Dermis microvascular lymphatic vessel endothelial cell (primary cell): ENCODE data around the gene SCRN3. TPM values are rescaled to one million over a fixed set of nuclear protein-coding genes. Genes with fewer than 3 reads are reported as not detected.
"Not testable (repeated sequence)": the region's sequence is repeated elsewhere in the genome, so short reads cannot be mapped to it uniquely, and the experiment has no call there.

Experiments used
- DNase-seq, 2 donors: peaks; one replicate each; pipeline versions ENCODE4 v3.0.0 to v3.0.0-alpha.2; 2010; ENCODE audit warnings: low read depth in 2 of 2
- total RNA-seq: library from RNA; depleted of rRNA; stranded (reverse); fragments of >200 nt; gene quantifications from 2 replicates; pipeline ENCODE4 v1.2.1, GENCODE V29; 2014

Gene SCRN3
- total RNA-seq, 1 donor from 2014 or later: 13.2 TPM

DNA sequence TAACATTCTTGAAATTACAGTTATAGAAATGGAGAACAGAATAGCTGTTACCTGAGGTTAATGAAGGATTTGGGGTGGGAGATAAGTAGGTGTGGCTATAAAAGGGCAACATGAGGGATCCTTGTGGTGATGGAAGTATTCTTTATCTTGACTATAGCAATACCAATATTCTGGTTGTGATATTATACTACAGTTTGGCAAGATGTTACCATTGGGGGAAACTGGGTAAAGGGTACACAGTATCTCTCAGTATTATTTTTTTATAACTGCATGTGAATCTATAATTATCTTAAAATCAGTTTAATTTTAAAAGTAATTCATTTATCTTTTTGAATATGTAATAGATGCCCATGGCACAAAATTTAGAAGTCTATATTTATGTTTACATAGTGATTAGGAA lies 8.1 kb downstream of the SCRN3 start:
- DNase-seq: no peak

DNA sequence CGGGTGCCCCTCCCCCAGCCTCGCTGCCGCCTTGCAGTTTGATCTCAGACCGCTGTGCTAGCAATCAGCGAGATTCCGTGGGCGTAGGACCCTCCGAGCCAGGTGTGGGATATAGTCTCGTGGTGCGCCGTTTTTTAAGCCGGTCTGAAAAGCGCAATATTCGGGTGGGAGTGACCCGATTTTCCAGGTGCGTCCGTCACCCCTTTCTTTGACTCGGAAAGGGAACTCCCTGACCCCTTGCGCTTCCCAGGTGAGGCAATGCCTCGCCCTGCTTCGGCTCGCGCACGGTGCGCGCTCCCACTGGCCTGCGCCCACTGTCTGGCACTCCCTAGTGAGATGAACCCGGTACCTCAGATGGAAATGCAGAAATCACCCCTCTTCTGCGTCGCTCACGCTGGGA lies 14.5 kb downstream of the SCRN3 start:
- not testable (repeated sequence) for DNase-seq

DNA sequence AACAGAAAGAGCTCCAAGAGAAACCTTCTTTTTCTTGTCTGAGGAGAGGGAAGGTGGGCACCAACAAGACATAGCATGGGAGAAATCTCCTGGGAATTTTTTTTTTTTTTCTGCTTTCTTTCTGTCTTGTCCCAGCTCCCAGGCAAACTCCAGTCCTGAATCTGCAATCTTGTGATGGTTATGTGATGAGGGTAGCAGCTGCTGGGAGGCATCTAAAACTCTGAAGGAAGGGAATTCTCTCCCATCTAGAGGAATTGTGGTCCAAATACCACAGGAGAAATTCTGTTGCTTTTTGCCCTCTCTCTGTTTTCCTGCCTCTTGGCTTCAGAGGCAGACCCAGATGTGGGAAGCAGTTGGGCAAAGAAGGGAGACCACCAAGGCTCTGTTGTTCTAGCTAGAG lies 16.7 kb downstream of the SCRN3 start:
- no peak for DNase-seq

DNA sequence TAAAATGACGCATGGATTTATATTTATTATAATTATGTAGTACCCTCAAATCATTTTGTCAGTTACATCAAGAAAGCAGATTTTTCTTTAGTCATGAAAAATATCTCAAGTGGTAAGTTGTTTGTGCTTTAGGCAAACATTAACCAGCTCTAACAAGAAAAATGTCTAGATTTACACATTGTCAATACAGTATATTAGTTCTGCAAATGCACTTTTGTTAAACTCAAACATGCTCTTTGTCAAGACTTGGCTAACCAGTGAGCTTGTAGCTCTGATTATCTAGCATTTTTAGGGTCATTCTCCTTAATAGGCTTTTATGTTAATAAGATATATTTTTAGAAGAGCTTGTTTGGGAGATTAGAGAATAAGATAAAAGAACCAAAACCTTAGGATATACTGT lies 32.7 kb downstream of the SCRN3 start:
- DNase-seq: no peak

DNA sequence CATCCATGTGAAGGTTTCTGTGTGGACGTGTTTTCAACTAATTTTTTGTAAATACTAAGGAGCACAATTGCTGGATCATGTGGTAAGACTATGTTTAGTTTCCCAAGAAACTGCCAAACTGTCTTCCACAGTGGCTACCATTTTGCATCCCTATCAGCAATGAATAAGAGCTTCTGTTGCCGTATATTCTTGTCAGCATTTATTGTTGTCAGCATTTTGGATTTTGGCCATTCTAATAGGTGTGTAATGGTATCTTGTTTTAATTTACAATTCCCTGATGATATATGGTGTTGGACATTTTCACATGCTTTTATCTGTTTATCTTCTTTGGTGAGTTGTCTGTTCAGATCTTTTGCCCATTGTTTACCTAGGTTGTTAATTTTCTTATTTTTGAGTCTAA lies 34.5 kb downstream of the SCRN3 start:
- no peak for DNase-seq

DNA sequence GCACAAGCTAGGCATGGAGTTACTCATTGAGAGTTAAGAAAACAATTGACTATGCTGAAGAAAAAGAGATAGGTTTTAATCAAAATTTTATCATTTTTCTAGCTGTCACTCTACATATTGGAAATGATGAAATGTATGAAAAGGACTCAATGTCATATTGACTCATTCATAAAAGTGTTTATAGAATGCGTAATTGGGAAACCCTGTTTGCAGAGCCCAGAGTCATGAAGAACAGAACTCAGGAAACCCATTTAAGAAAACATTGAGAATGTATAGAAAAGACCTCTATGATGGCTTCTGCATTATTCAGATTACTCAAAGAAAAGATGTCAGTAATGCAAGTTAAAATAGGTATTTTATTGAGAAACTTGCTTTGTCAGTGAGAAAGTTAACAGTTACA lies 36.4 kb downstream of the SCRN3 start:
- DNase-seq: no peak

DNA sequence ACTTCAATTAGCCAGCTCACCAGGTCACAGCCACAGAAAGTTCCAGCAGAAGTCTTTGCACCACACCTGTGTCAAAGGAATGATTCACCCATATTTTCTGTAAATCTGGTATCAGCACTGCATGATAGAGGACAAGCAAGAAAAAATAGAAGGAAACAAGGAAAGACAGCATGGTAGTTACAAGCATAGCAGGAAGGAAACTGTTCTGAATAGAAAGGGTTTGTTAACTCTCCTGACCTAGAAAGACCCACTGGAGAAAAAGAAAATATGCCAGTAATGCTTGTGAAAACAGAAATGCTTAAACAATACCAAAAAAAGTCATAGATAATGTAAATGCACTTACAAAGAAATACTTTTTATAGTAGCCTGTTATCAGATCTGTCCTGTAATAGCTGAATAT lies 40.8 kb downstream of the SCRN3 start:
- peak in 1 of 2 donors; percentile 62 for DNase-seq

DNA sequence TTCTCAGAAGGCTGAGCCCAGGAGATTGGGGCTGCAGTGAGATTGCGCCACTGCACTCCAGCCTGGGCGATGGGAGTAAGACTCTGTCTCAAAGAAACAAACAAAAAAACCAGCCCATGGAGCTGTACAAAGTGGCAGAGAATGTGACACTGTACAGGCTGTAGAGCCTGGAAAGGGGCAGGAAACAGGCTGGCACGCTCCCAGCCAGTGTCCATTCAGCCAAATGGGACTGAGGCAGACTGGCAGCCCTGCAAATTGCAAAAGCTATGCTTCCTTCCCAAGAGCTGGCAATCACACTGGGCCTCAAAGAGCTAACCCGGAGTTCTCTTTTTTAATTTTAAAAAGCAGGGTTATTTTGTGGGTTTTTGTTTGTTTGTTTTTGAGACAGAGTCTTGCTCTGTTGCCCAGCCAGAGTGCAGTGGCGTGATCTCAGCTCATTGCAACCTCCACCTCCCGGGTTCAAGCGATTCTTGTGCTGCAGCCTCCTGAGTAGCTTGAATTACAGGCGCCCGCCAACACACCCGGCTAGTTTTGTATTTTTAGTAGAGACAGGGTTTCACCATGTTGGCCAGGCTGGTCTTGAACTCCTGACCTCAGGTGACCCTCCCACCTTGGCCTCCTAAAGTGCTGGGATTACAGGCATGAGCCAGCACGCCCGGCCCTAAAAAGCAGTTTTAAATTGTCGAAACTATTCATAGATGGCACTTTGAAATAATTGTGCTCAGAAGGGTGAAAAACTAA lies 42.8 kb downstream of the SCRN3 start:
- DNase-seq: peak; percentile 41 to 49

DNA sequence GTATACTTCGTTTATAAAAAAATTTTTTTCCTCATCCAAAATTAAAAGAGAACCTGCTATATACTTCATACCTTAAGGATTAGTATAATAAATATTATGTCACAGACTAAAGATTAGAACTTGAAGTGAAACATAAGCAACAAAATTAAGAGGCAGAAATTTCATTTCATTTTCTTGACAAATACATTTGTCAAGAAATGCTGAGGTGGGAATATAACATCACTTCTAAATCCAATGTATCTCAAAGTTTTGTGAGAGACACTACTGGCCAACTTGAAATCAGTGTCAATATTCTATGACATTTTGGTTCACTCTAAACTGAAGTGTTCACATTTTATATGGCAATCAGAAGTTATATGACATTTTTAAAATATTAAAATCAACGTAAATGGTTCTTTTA lies 43.8 kb downstream of the SCRN3 start:
- no peak for DNase-seq

DNA sequence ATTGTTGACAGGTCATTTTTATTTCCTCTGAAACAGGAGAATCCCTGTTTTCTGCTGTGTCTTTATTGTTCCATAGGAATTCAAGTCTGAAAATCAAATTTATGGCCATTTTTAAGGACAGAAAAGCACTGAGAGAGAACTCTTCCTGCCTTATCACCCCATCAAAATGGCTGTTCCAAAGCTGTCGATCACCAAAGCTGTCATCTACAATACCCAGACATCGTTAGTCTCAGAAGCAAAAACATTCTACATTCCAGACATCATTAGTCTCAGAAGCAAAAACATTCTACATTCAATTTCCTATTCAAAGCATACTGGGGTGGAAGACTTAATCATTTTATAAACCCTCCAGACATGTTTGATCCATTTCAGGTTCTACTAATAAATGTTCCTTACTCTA lies 44.4 kb downstream of the SCRN3 start:
- no peak for DNase-seq

DNA sequence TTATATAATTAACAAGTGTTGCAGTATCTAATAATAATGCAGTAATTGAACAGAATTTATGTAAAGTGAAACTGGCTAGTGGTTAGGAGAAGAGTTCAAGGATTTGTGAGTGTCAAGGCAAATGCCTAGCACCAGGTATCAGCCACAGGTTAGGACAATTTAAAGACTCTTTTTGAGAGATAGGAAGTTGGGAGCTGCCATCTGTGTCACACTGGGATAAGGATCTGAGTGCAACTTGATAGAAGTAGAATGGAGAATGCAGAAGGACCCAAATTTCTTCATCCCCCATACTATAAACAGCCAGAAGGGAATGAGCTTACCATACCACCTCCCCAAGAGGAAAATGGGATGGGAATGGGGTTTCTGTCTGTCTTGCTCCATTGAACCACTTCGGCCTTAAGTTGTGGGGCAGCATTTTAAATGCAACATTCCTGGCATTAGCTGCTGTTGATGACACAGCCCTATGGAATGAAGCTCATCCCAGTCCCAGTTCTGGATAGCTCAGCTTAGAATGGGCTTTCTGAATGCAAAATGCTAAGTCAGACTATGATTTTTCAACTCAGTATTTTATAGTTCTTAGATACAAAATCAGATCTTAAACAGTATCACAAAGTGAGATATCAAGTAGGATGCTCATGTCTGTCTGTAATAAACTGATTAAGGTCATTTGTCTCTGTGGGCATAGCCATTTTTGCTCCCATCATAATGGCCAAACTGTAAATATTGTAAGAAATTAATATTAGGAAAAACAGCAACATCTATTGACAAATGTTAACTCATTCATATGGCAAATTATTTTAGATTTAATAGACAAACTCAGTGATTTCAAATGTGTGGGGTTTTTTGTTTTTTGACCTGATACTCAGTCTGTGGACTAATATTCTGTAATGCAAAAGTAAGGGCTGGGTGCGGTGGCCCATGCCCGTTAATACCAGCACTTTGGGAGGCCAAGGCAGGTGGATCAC lies 47.3 kb downstream of the SCRN3 start:
- DNase-seq: peak; percentile 32 to 52

DNA sequence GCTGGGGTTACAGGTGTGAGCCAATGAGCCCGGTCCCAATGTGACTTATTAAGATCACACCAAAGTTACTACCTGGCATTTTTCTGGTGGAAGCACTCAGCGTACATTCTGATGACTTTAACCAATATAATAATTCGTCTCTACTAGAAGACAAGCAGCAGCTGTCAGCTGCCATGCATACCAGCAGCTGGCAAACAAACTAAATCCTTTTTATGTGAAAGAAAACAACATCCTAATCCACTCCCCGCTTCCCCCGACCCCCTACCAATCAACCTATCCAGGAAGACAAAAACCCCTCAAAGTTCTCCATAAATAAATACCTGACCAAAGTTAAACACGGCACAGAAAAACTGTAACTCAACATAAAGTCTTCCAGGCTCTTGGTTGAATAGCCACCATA lies 49.2 kb downstream of the SCRN3 start:
- DNase-seq: no peak

DNA sequence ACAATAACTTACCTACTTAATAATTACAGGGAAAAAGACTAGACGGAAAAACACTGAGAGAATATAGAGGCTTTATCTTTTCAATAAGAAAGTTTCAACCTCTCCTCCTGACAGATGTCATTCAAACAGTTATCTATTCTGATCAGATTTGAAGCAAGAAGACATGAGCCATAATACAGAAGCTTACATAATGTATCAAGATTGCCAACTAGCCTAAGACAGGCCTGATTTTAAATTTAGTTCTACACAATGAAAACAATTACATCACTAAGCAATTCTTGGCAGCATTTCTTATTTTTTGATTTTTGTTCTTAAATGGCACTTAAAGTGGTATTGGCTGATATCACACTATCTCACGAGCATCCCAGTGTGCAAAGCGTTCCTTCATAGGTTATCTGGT lies 49.7 kb downstream of the SCRN3 start:
- DNase-seq: no peak

DNA sequence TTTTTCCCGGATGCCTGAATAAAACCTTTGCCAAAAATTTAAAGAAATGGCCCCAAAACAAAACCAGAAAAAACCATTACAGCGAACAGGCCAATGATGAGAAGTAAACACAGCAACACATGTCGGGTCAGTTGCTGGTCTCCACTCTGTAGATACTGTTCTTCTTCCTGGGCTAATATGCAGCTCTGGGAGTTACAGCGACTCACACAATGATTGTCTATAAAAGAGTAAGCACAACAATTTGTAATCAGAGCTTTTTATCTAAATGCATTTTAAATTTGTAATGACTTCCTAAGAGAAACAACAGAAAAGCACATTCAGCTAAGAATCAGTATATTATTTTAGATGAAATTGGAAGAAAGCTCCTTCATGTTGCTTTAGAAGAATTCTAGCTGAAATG lies 51.0 kb downstream of the SCRN3 start:
- DNase-seq: no peak

DNA sequence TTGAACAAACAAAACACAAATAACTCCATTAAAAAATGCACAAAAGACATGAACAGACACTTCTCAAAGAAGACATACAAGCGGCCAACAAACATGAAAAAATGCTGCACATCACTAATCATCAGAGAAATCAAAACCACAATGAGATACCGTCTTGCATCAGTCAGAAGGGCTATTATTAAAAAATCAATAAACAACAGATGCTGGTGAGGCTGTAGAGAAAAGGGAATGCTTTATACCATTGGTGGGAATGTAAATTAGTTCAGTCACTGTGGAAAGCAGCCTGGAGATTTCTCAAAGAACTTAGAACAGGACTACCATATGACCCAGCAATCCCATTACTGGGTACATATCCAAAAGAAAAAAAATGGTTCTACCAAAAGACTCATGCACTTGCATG lies 53.5 kb downstream of the SCRN3 start:
- no peak for DNase-seq

DNA sequence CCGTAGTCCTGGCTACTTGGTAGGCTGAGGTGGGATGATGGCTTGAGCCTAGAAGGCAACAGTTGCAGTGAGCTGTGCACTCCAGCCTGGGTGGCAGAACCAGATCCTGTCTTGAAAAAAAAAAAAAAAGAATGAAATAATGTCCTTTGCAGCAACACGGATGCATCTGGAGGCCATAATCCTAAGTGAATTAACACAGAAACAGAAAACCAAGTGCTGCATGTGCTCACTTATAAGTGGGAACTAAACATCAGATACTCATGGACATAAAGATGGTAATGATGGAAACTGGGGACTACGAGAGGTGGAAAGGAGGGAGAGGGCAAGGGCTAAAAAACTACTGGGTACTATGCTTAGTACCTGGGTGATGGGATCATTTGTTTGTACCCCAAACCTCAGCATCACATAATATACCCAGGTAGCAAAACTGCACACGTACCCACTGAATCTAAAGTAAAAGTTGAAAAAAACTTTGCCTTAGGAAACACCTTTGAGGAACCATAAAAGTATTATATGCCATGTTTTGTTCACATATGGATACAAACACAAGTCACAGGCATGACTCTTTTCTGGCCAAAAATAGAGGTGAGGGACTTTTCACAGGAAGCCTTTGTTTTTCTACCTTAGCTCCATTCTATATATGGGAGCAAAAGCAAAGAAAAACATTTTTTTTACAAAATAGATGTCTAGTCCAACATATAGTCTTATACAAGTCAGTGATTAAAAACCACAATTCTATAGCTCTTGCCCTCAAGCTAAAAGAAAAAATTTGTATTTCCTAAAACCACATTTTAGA lies 54.7 kb downstream of the SCRN3 start:
- DNase-seq: peak in 1 of 2 donors; percentile 56

DNA sequence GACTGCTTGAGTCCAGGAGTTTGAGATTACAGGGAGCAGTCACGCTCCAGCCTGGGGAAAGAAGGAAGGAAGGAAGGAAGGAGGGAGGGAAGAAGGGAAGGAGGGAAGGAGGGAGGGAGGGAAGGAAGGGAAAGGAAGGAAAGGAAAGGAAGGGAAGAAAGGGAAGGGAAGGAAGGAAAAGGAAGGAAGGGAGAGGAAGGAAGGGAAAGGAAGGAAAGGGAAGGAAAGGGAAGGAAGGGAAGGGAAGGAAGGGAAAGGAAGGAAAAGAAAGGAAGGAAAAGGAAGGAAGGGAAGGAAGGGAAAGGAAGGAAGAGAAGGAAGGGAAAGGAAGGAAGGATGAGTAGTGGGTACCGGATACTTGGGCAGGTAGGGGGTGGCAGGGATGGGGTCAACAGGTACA lies 59.0 kb downstream of the SCRN3 start:
- no peak for DNase-seq

DNA sequence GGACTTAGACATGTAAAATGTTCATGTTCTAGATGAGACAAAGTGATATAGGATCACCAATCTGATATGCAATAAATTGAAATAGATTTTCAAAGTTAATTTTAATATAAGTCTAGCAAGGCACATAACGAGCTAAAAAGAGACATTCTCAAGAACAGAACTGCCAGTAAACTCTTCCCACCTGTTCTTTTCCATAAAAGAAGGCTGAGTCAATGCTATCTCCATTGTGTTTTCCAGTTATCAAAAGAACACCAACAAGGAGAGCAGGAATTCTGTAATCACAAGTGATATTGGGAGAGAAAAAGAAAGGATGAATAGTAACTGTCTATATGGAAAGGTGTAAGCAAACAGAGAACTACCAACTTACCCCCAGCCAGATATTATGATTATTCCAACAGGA lies 65.7 kb downstream of the SCRN3 start:
- no peak for DNase-seq

DNA sequence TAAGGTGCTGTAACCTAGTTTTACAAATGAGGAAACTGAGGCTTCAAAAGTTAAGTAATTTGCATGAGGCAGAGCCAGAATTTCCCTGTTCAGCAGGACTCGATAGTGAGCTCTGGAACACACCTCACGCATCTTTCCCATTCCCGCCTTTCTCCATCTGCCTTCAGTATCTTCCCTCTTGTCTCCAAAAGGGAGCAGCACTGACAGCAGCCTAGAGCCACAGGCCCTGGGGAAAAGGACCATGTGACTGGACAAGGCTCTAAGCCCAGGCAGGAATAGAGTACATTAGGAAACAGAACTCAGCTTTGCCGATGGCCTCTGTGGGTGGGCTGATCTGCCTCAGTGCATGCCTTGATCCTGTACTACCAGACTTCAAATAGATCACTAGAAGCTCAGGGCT lies 69.8 kb downstream of the SCRN3 start:
- no peak for DNase-seq

DNA sequence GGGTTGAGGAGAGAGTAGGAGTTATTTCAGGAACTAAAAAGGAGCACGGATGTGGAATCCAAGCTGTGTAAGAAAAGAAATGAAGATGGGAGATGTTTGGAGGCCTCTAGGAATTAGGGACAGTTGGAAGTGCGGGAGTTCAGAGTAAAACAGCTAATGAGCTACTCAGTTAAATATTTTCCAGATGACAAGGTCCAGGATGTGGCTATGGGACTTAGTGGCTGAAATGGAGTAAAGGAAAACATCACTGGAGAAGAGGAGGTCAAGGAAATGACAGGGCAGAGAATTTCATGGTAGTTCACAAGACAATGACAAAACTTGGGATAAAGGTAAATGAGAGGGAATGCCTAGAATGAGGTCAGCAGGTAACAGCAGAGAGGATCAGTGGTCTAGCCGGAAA lies 78.3 kb downstream of the SCRN3 start:
- no peak for DNase-seq

DNA sequence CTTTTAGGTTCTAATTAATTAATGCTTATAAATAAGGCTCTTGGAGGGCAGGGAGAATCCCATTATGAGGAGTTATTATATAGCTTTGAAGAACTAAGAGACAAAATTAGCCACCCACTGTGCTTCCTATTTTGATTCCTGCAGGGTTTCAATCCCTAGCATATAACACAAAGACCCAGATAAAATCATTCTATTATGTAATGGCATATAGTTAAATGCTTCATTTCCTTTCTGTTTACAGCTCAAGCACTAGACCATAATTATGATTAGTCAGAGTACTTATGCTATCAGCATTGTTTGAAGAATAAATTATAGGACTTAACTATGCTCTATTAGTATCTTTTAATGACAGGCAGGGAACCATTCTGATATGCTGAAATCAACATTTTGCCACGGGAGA lies 82.2 kb downstream of the SCRN3 start:
- DNase-seq: no peak
